NCI-H128 (cell line): ENCODE data around the gene DHCR7.
"Not testable (repeated sequence)": the region's sequence is repeated elsewhere in the genome, so short reads cannot be mapped to it uniquely, and the experiment has no call there.

Source experiments
- DNase-seq: peaks from one replicate; lab custom pipeline; 2025; ENCODE audit not compliant: unreplicated experiment; lab: John Stamatoyannopoulos, UW

DHCR7 gene

DNA sequence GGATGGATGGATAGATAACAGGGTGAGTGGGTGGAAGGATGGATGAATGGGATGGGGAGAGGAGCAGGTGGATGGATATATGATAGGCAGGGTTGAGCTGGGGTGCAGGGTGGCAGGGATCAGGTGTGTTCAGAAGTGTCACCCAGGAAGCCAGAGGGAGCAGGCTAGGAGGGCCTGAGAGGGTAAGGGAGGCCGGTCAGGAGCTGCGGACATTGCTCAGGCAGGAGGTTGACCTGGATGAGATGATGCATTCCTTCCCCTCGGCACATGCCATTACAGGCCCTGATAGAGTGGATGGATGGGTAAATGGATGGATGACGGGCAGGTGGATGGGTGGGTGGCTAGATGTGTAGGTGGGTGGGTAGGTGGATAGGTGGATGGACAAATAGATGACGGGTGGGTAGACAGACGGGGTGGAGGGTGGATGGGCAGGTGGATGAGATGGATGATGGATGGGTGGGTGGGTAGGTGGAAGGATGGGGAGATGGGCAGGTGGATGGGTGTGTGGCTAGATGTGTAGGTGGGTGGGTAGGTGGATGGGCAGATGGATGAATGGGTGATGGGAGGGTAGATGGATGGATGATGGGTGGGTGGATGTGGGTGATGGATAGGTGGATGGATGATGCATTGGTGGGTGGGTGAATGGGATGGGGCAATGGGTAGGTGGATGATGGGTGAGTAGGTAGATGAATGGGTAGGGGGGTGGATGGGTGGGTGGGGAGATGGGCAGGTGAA, 8.0 kb downstream of the DHCR7 start:
- no peak for DNase-seq

DNA sequence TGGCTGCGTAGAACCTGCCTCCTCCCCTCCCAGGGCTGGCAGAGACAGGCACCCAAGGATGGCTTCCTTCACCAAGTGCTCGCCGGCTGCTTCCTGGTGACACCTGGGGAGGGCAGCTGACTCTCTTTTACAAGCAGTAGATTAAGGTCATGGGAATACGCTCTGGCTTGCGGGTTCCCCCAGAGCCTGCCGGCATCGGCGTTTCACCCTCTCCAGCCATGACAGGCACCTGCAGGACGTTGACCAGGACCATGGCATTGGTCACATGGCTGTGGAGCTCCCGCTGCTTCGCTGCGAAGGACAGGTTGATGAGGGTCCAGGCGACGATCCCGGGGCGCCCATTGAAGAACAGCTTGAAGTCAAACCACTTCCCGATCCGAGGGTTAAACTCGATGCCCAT, 9.5 kb downstream of the DHCR7 start:
- DNase-seq: no peak

DNA sequence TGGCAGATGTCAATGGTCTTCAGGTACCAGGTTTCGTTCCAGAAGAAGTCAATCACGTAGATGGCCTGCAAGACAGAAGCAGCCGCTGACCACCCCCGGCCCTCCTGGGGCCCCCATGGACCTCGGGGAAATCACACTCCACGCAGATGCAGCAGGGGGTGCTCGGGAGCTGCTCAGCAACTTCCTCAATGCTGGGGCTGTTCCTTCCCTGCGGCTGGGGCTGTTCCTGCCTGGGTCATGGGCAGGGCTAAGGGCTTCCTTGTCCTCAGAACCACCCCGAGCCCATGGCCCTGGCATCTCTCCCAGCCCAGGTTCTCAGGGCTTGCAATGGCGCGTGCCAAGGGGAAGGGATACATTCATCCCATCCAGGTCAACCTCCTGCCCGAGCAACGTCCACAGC, 10.3 kb downstream of the DHCR7 start:
- DNase-seq: no peak

DNA sequence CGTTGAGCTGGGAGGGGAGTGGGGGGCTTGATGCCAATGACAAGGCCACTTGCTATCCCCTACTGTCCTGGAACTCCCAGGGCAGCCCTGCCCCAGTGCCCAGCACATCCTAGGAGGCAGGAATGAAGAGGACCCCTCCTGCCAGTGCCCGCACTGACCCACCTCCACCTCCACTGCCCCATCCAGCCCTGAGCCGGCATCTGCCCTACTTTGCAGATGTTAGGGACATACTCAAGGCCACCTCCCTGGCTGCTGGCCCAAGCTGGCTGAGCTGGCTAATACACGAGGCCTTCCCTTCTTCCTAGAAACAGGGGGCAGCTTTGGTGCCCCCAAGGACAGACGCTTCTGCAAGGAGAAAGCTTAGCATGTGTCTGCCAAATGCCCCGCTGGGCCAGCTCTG, 10.8 kb downstream of the DHCR7 start:
- no peak for DNase-seq

DNA sequence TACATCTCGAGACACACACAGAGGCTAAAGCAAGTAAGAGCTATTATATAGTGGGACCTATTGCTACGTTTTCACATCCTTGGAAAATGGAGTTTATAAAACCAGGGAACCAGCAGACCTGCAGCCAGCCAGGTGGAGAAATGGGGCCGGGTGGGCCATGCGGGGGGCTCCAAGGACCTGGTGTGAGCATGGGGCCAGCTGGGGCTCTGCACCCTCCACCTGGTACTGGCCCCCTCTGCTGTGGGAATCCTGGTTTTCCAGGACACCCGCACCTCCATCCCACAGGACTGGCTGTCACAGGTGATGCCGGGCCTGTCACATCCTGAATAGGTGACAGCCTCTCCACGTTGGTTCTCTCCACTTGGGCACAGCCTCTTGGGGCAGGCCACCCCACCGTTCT, 11.3 kb downstream of the DHCR7 start:
- DNase-seq: no peak

DNA sequence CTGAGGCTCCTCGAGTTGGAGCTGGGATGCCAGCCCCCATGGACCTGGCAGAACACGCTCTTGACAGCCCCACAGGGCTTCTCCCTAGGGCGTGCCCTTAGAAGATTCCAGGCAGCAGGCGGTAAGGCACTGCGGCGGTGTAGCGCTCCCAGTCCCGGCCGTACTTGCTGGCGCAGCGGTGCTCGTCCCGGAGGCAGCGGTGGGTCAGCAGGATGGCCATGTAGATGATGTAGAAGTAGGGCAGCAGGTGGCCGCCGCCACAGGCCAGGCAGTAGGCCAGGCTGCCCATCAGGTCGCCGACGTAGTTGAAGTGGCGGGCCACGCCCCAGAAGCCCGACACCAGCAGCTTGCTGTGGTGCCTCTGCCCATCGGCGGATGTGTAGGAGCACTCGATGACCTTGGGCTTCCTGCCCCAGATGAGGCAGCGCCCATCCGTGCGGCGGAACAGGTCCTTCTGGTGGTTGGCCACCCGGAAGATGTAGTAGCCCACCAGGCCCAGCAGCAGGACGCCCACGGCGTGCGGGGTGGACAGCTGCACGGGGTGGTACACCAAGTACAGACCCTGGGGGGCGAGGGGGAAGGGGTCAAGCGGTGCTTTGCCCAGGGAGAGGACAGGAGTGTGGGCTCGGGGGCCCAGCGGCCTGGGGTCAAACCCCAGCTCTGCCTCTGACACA, 12.8 kb downstream of the DHCR7 start:
- DNase-seq: no peak

DNA sequence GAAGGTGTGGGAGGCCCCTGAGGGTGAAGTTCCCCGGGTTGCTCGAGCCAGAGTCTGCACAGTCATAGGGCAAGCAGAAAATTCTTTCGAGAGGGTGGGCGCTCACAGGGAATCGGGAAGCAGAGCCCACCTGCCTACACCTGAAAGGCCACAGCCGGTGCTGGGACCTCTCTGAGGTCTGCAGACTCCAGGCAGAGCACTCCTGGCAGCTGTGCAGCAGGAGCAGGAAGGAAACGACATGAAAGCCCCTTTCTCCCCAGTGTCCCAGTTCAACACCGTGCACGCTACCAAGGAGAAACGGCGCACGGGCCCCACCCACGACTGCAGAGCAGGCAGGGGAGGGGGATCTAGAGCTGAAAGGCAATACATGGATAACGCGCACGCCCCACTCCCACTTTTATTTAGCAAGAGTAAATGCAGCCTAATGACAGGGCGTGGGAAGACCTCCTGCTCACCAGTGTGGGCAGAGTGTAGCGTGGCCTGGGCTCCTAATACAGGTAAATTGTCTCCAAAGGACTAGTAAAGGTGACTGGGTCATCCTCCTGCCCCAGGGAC, 13.5 kb downstream of the DHCR7 start:
- DNase-seq: no peak

DNA sequence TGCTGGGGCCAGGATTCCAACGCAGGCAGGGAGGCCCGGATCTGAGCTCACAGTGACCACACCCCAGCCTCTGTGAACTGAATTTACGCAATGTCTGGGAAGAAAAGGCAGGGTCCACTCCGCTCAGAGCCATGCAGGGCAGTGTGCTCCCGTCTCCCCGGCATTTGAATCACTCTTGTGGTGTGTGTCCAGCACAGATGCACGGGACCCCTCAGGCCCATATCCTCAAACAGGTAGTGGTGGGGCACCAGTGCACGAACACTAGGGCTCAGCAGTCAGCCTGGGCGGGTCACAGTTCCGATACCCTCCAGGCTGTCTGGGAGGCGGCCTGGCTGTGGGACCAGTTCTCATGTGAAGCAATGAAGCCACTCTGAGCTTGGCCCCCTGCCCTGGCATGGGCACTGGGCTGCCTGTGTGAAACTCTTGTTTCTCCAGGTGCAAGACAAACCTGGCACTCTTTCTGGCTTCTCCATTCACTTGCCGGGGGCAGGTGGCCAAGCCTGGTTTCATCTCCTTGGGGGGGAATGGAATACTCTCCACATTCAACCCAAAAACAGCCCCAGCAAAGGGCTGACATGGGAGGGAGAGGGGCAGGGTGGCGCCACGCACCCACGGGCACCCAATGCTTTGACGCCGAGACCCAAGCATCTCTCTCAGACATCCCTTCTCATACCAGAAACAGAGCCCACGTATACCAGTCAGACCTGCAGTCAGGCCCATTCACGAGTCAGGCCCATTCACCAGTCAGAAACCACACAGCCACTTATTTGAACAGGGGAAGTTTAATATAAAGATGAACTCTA, 14.3 kb downstream of the DHCR7 start:
- no peak for DNase-seq

DNA sequence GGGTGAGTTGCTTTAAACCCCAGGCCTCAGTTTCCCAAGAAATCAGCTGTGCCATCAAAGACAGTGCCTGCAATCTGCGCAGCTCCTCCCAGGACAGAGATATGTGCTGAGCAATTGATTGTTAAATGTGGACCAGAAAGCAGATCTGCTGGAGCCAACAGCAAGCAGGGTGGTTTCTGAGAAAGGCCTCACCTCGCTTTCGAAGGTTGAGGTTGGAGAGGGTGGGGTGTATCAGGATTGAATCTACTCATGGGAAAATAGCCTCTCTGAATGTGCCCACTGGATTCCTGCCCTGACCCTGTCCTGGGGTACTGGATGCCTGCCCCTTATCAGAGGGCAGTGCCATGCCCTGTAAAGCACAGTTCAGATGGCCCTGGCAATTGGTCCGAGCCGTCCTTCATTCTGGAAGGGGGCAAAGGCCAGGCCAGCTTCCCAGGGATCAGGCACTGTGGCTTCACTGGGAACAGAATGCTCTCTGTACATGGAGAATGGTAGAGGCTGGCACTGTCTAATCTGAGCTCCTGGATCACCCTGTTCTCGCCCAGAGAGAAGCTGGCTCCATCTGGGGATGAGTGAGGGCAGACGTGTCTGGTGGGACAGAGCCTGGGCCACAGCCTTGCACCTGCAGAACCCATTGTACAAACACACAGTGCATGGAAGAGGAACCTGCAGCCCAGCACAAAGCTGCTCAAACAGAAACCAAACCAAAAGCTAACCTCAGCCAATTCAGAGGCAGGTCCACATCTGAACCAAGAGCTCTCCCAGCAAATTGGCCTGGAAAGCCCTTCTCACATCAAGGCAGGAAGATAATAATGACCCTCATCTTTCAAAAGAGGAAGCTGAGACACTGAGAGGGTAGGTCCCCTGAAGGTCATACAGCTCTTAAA, 15.2 kb downstream of the DHCR7 start:
- no peak for DNase-seq

DNA sequence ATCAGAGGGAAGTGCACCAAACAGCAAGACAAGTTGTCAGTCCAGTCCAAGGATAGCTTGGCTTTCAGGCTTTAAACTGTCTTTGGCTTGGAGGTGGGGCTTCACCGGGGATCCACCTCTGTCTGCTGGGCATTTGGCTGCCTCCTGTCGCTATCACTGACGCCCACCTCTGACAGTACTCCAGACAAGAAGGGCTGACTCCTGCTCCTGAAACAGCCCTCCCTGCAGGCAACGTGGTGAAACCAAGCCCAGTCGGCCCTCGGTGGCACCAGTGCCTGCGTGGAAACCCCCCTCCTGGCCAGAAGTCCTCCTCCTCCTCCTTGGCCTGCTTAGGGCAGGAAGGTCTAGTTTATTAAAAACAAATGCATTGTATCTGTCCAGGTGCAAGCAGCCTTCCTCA, 16.9 kb downstream of the DHCR7 start:
- DNase-seq: no peak

DNA sequence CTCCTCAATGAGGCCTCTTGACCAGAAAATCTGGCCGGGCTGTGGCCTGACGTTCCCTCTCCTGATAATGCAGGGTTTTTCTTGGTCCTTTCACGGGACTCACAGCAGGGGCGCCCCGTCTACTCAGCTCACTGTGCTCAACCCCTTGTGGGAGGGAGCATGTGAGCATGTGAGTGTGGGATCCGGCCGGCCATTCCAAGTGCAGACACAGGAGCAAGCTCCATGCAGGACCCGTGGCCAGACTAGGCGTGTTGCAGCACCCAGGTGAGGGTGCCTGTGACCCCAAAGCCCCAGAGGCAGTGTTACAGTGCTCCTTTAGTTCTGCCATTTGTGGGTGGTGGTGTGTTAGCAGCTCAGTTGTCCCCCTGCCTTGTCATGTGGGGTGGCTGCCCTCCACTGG, 18.0 kb downstream of the DHCR7 start:
- no peak for DNase-seq

DNA sequence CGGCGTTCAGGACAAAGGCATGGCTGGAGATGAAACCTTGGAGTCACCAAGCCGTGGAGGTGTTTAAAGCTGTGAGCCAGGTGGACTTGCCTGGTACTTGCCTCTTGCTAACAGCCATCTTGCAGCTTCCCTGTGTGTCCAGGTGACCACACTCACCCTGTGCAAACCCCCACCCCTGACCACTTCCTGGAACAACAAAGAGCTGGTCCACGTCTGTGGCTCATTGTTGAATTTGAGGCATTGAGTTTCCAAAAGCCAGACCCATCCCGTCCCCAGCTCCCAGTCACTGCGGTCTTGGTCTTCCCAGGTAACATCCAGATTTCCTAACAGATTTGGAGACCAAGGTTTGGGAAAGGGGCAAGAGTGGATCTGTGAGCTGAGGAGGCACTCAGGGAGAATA, 18.5 kb downstream of the DHCR7 start:
- DNase-seq: no peak

DNA sequence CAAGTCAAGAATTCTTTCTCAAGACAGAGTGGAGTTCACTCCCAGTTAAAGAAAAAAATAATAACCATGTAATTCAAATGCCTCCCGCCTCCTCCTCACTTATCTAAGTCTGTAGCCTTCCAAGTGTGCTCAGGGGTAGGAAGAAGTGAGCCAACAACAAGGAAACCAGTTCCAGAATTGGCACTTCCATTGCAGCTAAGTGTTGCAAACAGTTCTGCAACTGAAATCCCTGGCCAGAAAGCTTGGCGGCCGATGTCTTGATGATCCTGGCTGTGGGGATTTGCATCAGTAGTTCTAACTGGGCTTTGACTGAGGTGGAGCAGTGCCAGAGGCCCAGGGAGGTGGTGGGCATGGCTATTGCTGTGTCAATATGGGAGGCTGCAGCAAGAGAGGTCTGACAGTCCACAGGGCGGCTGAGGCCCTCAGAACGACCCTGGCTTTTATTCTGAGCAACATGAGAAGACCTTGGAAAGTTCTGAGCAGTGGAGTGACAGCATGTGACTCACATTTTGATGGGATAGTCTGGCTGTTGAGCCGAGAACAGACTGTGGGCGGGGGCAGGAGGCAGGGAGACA, 19.2 kb downstream of the DHCR7 start:
- DNase-seq: no peak

DNA sequence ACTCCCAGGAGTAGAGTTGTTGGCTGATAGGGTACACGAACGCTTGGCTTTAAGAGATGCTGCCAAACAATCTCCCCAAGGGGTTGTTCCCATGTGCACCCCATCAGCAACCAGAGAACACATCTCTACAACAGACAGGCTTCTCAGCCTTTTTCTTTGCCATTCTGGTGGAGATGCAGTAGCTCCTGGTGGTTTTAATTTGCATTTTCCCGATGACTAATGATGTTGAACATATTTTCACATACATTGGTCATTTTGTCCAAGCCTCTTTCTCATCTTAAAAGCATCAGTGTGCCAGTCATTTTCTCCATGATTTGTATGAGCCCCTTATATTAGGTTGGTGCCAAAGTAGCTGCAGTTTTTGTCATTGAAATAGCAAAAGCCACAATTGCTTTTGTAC, 21.8 kb downstream of the DHCR7 start:
- DNase-seq: no peak

DNA sequence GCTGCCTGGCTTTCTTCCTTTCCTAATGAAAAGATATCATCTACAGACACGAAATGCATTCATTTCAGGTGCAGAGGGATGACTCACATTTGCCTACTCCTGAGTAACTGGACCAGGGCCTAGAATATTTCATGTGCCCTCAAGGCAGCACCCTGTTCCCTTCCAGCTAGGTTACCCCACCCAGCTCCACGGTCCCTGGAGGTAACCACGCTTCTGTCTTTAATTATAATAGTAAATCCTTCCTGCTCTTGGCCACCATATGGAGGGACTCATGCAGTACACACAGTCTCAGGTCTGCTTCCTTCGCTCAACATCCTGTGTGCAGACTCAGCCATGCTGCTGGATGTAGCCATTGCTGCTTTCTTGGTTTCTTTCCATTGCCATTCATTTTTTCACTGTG, 22.3 kb downstream of the DHCR7 start:
- DNase-seq: no peak

DNA sequence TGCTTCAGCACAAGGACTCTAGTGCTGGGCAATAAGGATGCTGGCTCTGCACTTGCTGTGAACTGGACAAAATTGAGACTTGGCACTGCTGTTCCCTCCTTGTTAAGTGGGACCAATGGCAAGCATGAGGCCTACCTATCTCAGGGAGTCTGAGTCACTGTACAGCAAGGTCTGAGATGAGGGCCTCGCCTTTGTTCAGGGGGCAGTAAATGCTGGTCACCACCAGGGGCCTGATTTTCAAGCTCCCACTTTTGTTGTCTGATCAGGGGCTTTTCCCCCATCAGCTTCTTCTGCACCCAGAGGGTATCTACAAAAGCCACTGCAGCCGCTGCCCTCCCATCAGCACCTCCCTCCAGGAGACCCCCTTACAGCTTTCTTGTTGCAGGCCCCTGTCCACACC, 22.8 kb downstream of the DHCR7 start:
- DNase-seq: no peak

DNA sequence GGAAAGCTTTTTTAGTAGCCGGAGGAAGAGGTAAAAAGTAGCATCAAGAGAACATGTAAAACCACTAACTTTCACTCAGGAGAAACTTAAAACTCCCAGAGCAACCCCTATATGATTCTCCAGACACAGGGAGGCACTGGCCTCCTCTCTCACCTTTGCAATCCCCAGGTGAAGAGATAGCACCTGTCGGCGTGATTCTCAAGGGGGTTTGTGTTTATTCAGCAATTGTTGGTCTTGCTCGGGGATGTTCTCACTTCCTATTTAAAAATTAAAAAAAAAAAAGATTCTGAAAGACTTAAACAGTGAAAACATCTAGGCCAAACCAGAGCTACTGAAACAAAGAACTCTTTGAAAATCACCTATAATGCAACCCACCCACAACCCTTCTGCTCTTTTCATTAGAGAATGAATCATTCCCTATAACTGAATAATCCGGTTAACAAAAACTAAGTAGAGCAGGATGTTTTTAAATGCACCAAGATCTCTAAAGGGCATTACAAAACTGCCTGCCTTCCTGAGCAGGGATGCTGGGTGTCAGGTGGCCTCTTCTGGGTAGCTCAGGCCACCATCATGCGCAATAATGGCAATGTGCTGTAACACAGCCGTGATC, 24.9 kb downstream of the DHCR7 start:
- DNase-seq: no peak

DNA sequence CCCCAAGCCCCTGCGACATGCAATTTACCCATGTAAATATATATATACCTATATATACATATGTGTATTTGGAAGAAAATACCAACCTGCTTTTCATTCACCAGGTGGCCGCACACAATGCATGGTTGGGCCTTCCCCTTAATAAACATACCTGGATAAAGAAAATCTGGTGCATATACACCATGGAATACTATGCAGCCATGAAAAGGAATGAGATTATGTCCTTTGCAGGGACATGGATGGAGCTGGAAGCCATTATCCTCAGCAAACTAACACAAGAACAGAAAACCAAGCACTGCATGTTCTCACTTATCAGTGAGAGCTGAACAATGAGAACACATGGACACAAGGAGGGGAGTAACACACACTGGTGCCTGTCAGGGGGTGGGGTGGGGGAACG, 25.9 kb downstream of the DHCR7 start:
- DNase-seq: not testable (repeated sequence)

DNA sequence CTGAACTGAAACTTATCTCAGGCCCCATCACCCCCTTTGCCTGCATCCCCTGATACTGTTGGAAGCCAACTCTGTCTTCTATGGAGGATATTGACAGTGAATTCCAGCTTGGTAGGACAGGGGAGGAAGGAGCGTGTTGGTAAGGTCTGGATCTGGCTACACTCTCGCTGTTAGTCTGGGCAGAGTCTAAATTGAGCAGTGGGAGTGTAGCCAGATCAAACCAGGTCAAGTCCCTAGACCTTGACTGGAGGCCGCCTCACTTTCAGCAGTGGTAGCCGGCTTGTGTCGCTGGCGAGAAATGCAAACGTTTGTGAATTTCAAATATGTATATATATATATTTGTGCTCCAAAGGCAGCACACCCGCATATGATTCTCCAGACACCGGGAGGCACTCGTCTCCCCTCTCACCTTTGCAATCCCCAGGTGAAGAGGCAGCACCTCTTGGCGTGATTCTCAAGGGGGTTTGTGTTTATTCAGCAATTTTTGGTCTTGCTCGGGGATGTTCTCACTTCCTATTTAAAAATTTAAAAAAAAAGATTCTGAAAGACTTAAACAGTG, 26.7 kb downstream of the DHCR7 start:
- DNase-seq: no peak
